ENCODE data around the gene PCBP1. TPM values are rescaled to one million over a fixed set of nuclear protein-coding genes. Genes with fewer than 3 reads are reported as not detected.

PCBP1 gene
- total RNA-seq, 2 experiments from 2014 or later, result 58.2 to 423 TPM

- no peaks in the 10 kb centered on the region for H3K9me2 ChIP-seq (ENCODE audit: insufficient read depth, low read length)
- no peaks in the 10 kb centered on the region for H3K9me3 ChIP-seq (ENCODE audit: low read length)
- CTCF ChIA-PET (ENCODE audit: unreplicated experiment), result interaction anchor here (0.6 kb wide), 2 partner anchors 13 to 170 kb away, joined by 3 to 4 read pairs; no protein-coding TSS in a partner anchor
- peak overlapping the region; percentile 94 for H3K27ac ChIP-seq (ENCODE audit: low read depth, low read length, poor library complexity, severe bottlenecking)
- POLR2A ChIA-PET, result interaction anchor here (0.5 to 4.9 kb wide), 9 partner anchors 8 to 170 kb away, joined by 3 to 40 read pairs (median 6); partner anchors contain the start of genes C2orf42 and MXD1
- no TSS peak for BruUV-seq (replicated peaks)
- TF ChIP-seq, protein P1, sequence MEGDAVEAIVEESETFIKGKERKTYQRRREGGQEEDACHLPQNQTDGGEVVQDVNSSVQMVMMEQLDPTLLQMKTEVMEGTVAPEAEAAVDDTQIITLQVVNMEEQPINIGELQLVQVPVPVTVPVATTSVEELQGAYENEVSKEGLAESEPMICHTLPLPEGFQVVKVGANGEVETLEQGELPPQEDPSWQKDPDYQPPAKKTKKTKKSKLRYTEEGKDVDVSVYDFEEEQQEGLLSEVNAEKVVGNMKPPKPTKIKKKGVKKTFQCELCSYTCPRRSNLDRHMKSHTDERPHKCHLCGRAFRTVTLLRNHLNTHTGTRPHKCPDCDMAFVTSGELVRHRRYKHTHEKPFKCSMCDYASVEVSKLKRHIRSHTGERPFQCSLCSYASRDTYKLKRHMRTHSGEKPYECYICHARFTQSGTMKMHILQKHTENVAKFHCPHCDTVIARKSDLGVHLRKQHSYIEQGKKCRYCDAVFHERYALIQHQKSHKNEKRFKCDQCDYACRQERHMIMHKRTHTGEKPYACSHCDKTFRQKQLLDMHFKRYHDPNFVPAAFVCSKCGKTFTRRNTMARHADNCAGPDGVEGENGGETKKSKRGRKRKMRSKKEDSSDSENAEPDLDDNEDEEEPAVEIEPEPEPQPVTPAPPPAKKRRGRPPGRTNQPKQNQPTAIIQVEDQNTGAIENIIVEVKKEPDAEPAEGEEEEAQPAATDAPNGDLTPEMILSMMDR (conservative IDR thresholded peaks at IDR 0.05; ENCODE audit: low read length), result no peak
- TF ChIP-seq EZH2phosphoT487 (IDR thresholded peaks at IDR 0.05; ENCODE audit: borderline replicate concordance, low read depth, low read length), result no peak
- peaks cover 49% of the 10 kb centered on the region for H3K4me1 ChIP-seq (ENCODE audit: insufficient read depth, low read length, poor library complexity, severe bottlenecking)
- peak; percentile 79 for DNase-seq (ENCODE audit: low spot score)
- peaks cover 66% of the 10 kb centered on the region for H3K36me3 ChIP-seq (ENCODE audit: insufficient read depth, low read length)
- H3K79me2 ChIP-seq (ENCODE audit: insufficient read depth, low read depth, low read length), result peaks cover 40% of the 10 kb centered on the region
- H3K4me3 ChIP-seq (ENCODE audit: low read depth, low read length, poor library complexity, severe bottlenecking), result peak overlapping the region; percentile 98
- H3K4me2 ChIP-seq (ENCODE audit: low read length), result peak overlapping the region; percentile 84
- intact Hi-C loops (cut with micrococcal nuclease; ENCODE audit: unreplicated experiment), result no loop called here
- H2AFZ ChIP-seq (ENCODE audit: low read length), result no peak overlapping the region; the same call in 1 of the 2 replicates
- peaks cover 2% of the 10 kb centered on the region; the same call in 1 of the 2 replicates for H4K20me1 ChIP-seq (ENCODE audit: insufficient read depth, low read length)
Observed at GRCh38 chr2:70083344-70084156, 3.7 kb upstream of the PCBP1 start.

- peak overlapping the region; percentile 98 for H3K4me3 ChIP-seq (ENCODE audit: low read depth, low read length, poor library complexity, severe bottlenecking)
- H3K36me3 ChIP-seq (ENCODE audit: insufficient read depth, low read length), result peaks cover 66% of the 10 kb centered on the region
- peaks cover 42% of the 10 kb centered on the region for H3K4me1 ChIP-seq (ENCODE audit: insufficient read depth, low read length, poor library complexity, severe bottlenecking)
- POLR2A ChIA-PET, result interaction anchor here (0.6 to 4.9 kb wide), 21 partner anchors 8 to 209 kb away, joined by 3 to 40 read pairs (median 6); partner anchors contain the start of genes C2orf42, MXD1, PCYOX1 and SNRPG
- peak overlapping the region; percentile 84 for H3K4me2 ChIP-seq (ENCODE audit: low read length)
- H3K9me2 ChIP-seq (ENCODE audit: insufficient read depth, low read length), result no peaks in the 10 kb centered on the region
- H3K79me2 ChIP-seq (ENCODE audit: insufficient read depth, low read depth, low read length), result peaks cover 54% of the 10 kb centered on the region
- H4K20me1 ChIP-seq (ENCODE audit: insufficient read depth, low read length), result peaks cover 4% of the 10 kb centered on the region; the same call in 1 of the 2 replicates
- peak overlapping the region; percentile 94 for H3K27ac ChIP-seq (ENCODE audit: low read depth, low read length, poor library complexity, severe bottlenecking)
- CTCF ChIA-PET (ENCODE audit: unreplicated experiment), result interaction anchor here (0.9 to 1.4 kb wide), 5 partner anchors 13 to 58 kb away, joined by 3 to 5 read pairs (median 3); no protein-coding TSS in a partner anchor
- DNase-seq (ENCODE audit: low spot score), result peak; percentile 83
- no peaks in the 10 kb centered on the region for H3K9me3 ChIP-seq (ENCODE audit: low read length)
- BruUV-seq (replicated peaks), result no TSS peak
- H2AFZ ChIP-seq (ENCODE audit: low read length), result peak overlapping the region; percentile 24; the same call in 1 of the 2 replicates
- intact Hi-C loops (cut with micrococcal nuclease; ENCODE audit: unreplicated experiment), result loop anchor here (5.0 kb wide), 4 partner anchors 162 to 982 kb away; partner anchors contain the start of genes NAGK, SNRPG and TIA1
- TF ChIP-seq EZH2phosphoT487 (IDR thresholded peaks at IDR 0.05; ENCODE audit: borderline replicate concordance, low read depth, low read length), result no peak
- TF ChIP-seq, protein P1 (conservative IDR thresholded peaks at IDR 0.05; ENCODE audit: low read length), result no peak
Observed at GRCh38 chr2:70084973-70085710, 2.1 kb upstream of the PCBP1 start.

Data from OCI-LY7 (cell line).